Dendritic cell treated with granulocyte-macrophage colony-stimulating factor and Interleukin-4, amounts not matched to agents 40 ng/mL and 50 ng/mL, for 4 days (primary cell): Measurements from ENCODE around the gene C3.

Source experiments
- H3K27ac Mint-ChIP-seq: one replicate; pipeline ENCODE4 v1.8.0; 2022; ENCODE audit warnings: mild to moderate bottlenecking, mixed read lengths
- H3K27me3 Mint-ChIP-seq: one replicate; pipeline ENCODE4 v1.8.0; 2022; ENCODE audit warnings: mild to moderate bottlenecking, mixed read lengths
- H3K36me3 Mint-ChIP-seq: one replicate; pipeline ENCODE4 v1.8.0; 2022; ENCODE audit warnings: low read depth, mixed read lengths
- H3K4me1 Mint-ChIP-seq: one replicate; pipeline ENCODE4 v1.8.0; 2022; ENCODE audit warnings: low read depth, mixed read lengths
- H3K4me3 Mint-ChIP-seq: one replicate; pipeline ENCODE4 v1.8.0; 2022; ENCODE audit warnings: mild to moderate bottlenecking, moderate library complexity, mixed read lengths
- H3K9me3 Mint-ChIP-seq: one replicate; pipeline ENCODE4 v1.8.0; 2022; ENCODE audit warnings: mixed read lengths
- intact Hi-C: fragments of 100-400 bp; cut with micrococcal nuclease; formaldehyde crosslinking; loops from one replicate; pipeline ENCODE4 v1.15.0; 2022

The C3 gene

DNA sequence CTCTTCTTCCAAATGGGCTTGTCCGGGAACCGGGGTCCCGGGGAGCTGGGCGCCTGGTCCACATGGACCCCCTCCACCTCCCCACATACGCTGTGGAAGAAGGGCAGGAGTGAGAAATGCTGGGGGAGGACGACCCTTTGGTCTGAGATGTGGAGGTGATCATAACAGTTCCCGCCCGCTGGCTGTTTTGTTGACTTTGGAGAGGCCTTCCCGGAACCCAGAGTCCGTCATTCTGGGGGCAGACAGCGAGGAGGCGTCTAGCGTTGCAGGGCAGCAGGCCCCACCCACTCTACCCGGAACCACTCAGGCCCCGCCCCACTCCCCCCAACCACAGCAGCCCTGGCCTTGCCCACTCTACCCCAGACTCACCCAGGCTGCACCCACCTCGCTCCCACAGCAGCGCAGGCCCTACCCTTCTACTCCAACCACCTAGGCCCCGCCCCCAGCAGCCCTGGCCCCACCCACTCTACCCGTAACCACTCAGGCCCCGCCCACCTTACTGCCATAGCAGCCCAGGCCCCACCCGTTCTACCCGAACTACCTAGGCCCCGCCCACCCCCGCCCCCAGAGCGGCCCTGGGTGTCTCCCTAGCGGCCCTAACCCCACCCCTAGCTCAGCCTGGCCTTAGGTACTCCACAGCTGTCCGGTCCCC, 9.8 kb upstream of the C3 start:
- Mint-ChIP-seq H3K4me3 (no peak overlapping the region), H3K27me3 (peaks cover 4% of the 10 kb centered on the region), H3K27ac (peak overlapping the region; percentile 52), H3K9me3 (no peaks in the 10 kb centered on the region), H3K4me1 (peaks cover 37% of the 10 kb centered on the region), H3K36me3 (peaks cover 61% of the 10 kb centered on the region)
- intact Hi-C loops: no loop called here

DNA sequence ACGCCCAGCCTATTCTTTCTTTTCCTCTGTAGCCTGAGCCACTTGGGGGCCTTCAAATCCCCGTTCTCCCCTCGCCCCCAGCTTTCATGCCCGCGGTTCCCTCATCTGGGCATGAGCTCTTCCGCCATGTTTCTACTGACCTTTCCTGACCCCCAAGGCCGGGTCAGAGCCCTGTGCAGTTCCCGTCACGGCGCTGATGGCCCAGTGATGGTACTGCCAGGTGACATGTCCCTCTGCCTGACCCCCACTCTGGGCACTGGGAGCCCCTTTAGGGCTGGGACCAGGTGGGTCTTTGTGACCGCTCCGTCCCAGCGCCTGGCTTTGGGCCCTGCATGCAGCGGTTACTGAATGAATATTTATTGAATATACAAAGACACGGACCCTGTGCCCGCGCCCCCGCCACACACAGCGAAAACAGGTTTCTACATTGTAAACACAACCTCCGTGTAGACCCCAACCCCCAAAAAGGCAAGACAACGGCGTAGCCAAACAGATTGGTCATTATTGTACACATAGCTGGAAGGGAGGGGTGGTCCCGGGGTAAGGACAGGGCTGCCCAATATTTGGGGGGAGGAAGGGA, 9.2 kb upstream of the C3 start:
- Mint-ChIP-seq H3K4me3 (no peak overlapping the region), H3K36me3 (peaks cover 55% of the 10 kb centered on the region)
- intact Hi-C loops: loop anchor here (10.0 kb wide), 1 partner anchor 55 kb away; the partner anchor contains the start of gene TNFSF14

DNA sequence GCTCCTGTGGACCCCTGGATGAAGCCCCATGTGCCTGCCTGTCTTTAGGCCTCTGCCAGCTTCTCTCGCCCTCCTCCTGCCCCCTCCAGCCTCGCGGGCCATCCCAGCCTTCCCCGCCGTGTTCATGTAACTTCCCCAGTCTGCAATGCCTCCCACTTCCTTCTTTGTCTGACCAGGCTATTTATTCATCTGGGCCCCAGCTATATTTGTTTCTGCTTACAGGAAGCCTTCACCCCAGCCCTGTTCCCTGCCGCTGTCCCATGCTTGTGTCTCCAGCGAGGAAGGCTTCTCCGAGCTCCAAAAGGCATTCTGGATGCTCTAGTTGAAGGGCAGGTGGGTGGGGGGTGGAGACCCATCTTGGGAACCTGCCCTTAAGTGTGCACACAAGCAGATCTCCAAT, 7.9 kb upstream of the C3 start:
- intact Hi-C loops: loop anchor here (10.0 kb wide), 1 partner anchor 54 kb away; the partner anchor contains the start of gene TNFSF14
- Mint-ChIP-seq H3K27me3 (peaks cover 7% of the 10 kb centered on the region), H3K4me3 (peak overlapping the region; percentile 46), H3K9me3 (no peaks in the 10 kb centered on the region), H3K27ac (peak overlapping the region; percentile 80), H3K36me3 (peaks cover 41% of the 10 kb centered on the region), H3K4me1 (peaks cover 56% of the 10 kb centered on the region)

More for the DNA sequence above, 9.2 kb upstream of the C3 start:
- Mint-ChIP-seq H3K9me3 (no peaks in the 10 kb centered on the region), H3K27me3 (peaks cover 5% of the 10 kb centered on the region), H3K4me1 (peaks cover 43% of the 10 kb centered on the region), H3K27ac (peak overlapping the region; percentile 52)

DNA sequence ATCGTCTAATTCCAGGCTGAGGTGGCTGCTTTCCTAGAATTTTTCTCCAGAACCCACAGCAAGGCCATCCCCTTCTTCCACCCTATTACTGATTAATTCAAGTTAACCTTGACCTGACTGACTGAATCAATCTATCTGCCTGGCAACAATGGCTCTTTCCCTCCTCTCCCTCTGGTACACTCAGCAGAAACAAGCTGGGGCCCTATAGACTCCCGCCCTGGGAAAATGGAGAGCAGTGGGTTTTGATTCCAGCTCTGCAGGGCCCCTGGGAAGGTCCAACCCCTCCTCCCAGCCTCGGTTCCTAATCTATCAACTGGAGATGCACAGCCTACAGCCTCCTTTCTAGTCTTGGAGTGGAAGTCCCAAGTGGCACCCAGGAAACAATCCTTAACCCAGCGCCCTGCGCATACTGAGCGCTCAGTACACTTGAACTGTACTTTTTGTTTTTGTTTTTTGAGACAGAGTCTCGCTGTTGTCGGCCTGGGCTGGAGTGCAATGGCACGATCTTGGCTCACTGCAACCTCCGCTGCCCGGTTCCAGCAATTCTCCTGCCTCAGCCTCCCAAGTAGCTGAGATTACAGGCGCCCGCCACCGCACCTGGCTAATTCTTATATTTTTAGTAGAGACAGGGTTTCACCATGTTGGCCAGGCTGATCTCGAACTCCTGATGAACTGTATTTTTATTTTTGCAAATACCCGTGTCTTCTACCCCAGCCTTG, 5.2 kb upstream of the C3 start:
- no peaks in the 10 kb centered on the region for H3K9me3 Mint-ChIP-seq
- no peak overlapping the region for H3K4me3 Mint-ChIP-seq
- H3K27ac Mint-ChIP-seq: peak overlapping the region; percentile 32
- intact Hi-C loops: loop anchor here (10.0 kb wide), 1 partner anchor 51 kb away; the partner anchor contains the start of gene TNFSF14
- peaks cover 69% of the 10 kb centered on the region for H3K4me1 Mint-ChIP-seq
- peaks cover 9% of the 10 kb centered on the region for H3K27me3 Mint-ChIP-seq
- peaks cover 15% of the 10 kb centered on the region for H3K36me3 Mint-ChIP-seq

DNA sequence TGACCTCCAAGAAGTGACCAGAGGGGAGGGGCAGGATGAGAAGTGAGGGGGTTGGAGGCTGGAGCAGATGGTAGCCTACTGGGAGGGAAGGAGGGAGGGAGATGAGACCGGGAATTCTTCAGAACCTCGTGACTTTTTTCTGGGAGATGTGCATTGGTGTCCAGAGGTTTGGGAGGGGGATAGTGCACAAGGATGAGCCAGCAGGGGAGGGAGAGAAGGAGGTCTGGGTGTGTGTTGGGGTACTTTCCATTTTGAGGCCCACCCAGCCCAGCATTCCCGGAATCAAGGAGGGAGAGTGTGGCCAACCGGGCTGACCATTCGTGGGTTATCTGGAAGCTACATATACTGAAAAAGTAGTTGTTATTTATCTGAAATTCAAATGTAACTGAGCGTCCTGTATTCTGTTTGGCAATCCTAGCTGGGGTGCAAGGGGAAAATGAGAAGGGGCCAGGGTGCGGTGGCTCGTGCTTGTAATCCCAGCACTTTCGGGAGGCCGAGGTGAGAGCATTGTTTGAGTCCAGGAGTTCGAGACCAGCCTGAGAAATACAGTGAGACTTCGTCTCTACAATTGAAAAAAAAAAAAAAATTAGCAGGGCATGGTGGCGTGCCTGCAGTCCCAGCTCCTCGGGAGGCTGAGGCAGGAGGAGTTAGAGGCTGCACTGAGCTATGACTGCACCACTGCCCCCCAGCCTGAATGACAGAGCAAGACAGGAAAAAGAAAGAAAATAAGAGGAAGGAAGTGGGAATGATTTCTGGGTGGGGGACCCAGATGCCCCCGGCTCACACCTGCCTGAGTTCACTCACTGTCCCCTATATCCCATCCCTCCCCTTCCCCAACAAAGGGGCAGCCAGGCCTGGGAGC, 4.4 kb upstream of the C3 start:
- peak overlapping the region; percentile 54 for H3K27ac Mint-ChIP-seq

DNA sequence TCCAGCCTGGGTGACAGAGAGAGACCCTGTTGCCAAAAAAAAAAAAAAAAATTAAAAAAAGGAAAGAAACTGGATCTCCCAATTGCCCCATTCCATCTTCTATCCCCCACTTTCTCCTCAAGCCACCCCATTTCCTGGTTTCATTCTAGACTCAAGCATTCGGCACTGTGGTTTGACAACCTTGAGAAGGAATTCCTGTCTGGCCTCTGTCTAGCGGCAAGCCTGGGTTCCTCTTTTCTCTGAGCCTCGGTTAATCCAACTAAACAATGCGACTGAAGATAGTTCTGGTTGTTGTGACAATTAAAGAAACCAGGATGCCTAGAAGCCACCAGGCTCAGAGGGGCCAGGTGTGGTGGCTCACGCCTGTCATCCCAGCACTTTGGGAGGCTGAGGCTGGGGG, 3.3 kb upstream of the C3 start:
- Mint-ChIP-seq H3K4me3 (no peak overlapping the region), H3K4me1 (peaks cover 72% of the 10 kb centered on the region), H3K9me3 (no peaks in the 10 kb centered on the region), H3K27me3 (peaks cover 9% of the 10 kb centered on the region), H3K36me3 (no peaks in the 10 kb centered on the region), H3K27ac (peak overlapping the region; percentile 54)
- intact Hi-C loops: loop anchor here (10.0 kb wide), 1 partner anchor 49 kb away; the partner anchor contains the start of gene TNFSF14

More for the DNA sequence above, 4.4 kb upstream of the C3 start:
- Mint-ChIP-seq H3K4me1 (peaks cover 72% of the 10 kb centered on the region), H3K9me3 (no peaks in the 10 kb centered on the region), H3K4me3 (no peak overlapping the region), H3K27me3 (peaks cover 9% of the 10 kb centered on the region), H3K36me3 (peaks cover 7% of the 10 kb centered on the region)
- intact Hi-C loops: loop anchor here (10.0 kb wide), 1 partner anchor 50 kb away; the partner anchor contains the start of gene TNFSF14

DNA sequence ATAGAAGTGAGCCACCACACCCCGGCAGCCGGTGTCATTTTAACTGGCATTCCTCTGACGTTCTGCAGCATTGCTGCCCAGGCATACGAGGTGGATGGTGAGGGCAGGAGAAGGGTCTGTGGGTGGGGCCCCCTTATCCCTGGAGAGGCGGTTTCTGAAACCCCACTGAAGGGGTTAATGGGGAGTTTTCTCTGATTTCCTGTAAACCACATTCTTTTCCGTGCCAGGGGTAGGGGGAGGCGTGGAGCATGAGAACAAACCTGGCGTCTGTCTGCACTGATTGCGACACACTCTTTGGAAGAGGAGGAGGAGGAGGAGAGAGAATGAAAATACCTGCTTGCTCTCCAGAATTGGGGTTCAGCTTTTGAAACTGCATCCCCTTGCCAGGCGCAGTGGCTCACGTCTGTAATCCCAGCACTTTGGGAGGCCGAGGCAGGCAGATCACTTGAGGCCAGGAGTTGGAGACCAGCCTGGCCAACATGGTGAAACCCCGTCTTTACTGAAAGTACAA, 2.7 kb upstream of the C3 start:
- H3K4me1 Mint-ChIP-seq: peaks cover 66% of the 10 kb centered on the region
- no peaks in the 10 kb centered on the region for H3K9me3 Mint-ChIP-seq
- H3K36me3 Mint-ChIP-seq: no peaks in the 10 kb centered on the region
- intact Hi-C loops: loop anchor here (10.0 kb wide), 1 partner anchor 48 kb away; the partner anchor contains the start of gene TNFSF14
- H3K27ac Mint-ChIP-seq: peak overlapping the region; percentile 26
- no peak overlapping the region for H3K4me3 Mint-ChIP-seq
- H3K27me3 Mint-ChIP-seq: peaks cover 9% of the 10 kb centered on the region

DNA sequence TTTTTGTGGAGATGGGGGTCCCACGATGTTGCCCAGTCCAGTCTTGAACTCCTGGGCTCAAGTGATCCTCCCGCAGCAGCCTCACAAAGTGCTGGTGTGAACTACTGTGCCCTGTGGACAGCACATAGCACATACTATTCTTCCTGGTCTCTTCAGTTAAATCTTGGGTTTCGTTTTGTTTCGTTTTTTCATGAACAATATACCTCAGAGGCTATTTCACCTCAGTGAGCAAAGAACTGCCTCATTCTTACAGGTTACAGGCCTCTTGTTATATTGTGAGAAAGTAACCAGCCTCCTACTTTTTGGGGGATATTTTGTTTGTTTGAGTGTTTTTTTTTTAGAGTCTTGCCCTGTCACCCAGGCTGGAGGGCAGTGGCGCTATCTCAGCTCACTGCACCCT, 1.3 kb upstream of the C3 start:
- peaks cover 65% of the 10 kb centered on the region for H3K4me1 Mint-ChIP-seq
- no peaks in the 10 kb centered on the region for H3K36me3 Mint-ChIP-seq
- intact Hi-C loops: loop anchor here (10.0 kb wide), 1 partner anchor 47 kb away; the partner anchor contains the start of gene TNFSF14
- no peaks in the 10 kb centered on the region for H3K9me3 Mint-ChIP-seq
- H3K27me3 Mint-ChIP-seq: peaks cover 17% of the 10 kb centered on the region
- no peak overlapping the region for H3K27ac Mint-ChIP-seq
- no peak overlapping the region for H3K4me3 Mint-ChIP-seq

DNA sequence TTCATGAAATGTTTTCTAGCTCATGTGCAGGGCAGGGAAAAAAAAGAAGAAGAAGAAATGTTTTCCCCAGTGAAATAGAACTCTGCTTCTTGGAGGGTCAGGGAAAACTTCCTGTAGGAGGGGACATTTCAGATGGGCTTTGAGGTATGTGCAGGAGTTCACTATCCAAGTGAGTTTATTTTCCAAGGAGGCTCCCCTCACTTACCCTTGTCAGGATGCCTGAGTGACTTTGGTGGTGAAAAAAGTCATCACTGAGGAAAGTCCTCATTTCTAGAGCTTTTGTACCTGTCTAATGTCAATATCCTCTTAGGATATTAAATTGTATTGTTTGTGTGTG, 656 bp upstream of the C3 start:
- Mint-ChIP-seq H3K4me1 (peaks cover 65% of the 10 kb centered on the region), H3K36me3 (no peaks in the 10 kb centered on the region), H3K4me3 (no peak overlapping the region), H3K9me3 (no peaks in the 10 kb centered on the region), H3K27ac (peak overlapping the region; percentile 36), H3K27me3 (peaks cover 23% of the 10 kb centered on the region)
- intact Hi-C loops: loop anchor here (10.0 kb wide), 1 partner anchor 46 kb away; the partner anchor contains the start of gene TNFSF14

DNA sequence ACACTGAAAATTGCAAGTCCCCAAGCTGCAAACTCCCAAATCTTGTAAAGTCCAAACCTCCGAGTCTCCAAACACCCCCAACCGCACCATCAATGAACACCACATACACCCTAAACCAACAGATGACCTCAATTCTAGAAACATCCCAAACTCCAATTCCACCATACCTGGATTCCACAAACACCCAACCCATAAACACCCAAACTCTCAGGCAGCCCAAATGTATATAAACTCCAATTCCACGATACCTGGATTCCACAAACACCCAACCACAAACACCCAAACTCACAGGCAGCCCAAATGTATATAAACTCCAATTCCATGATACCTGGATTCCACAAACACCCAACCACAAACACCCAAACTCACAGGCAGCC, 470 bp downstream of the C3 start:
- H3K9me3 Mint-ChIP-seq: no peaks in the 10 kb centered on the region
- H3K4me1 Mint-ChIP-seq: peaks cover 57% of the 10 kb centered on the region
- intact Hi-C loops: loop anchor here (10.0 kb wide), 2 partner anchors 45 to 85 kb away; partner anchors contain the start of gene TNFSF14

DNA sequence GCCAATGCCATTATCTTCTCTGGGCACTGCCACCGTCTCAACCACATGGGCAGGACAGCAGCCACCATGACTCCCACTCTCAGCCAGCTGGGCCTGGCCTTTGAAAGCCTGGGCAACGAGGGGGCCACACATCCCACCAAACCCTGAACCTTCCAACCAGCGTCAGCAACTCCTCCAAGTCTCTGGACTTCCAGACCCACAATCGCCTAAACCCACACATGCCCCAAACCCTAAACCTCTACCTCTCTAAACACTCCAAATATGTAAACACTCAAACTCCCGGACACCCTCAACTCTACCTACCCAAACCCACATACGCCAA, 949 bp downstream of the C3 start:
- H3K9me3 Mint-ChIP-seq: no peaks in the 10 kb centered on the region
- peaks cover 22% of the 10 kb centered on the region for H3K27me3 Mint-ChIP-seq
- H3K4me1 Mint-ChIP-seq: peaks cover 53% of the 10 kb centered on the region
- intact Hi-C loops: loop anchor here (10.0 kb wide), 1 partner anchor 85 kb away; no protein-coding TSS in a partner anchor
- no peak overlapping the region for H3K4me3 Mint-ChIP-seq
- H3K27ac Mint-ChIP-seq: peak overlapping the region; percentile 3
- no peaks in the 10 kb centered on the region for H3K36me3 Mint-ChIP-seq

More for the DNA sequence above, 470 bp downstream of the C3 start:
- peaks cover 20% of the 10 kb centered on the region for H3K27me3 Mint-ChIP-seq
- peak overlapping the region; percentile 36 for H3K27ac Mint-ChIP-seq
- no peak overlapping the region for H3K4me3 Mint-ChIP-seq
- H3K36me3 Mint-ChIP-seq: no peaks in the 10 kb centered on the region

DNA sequence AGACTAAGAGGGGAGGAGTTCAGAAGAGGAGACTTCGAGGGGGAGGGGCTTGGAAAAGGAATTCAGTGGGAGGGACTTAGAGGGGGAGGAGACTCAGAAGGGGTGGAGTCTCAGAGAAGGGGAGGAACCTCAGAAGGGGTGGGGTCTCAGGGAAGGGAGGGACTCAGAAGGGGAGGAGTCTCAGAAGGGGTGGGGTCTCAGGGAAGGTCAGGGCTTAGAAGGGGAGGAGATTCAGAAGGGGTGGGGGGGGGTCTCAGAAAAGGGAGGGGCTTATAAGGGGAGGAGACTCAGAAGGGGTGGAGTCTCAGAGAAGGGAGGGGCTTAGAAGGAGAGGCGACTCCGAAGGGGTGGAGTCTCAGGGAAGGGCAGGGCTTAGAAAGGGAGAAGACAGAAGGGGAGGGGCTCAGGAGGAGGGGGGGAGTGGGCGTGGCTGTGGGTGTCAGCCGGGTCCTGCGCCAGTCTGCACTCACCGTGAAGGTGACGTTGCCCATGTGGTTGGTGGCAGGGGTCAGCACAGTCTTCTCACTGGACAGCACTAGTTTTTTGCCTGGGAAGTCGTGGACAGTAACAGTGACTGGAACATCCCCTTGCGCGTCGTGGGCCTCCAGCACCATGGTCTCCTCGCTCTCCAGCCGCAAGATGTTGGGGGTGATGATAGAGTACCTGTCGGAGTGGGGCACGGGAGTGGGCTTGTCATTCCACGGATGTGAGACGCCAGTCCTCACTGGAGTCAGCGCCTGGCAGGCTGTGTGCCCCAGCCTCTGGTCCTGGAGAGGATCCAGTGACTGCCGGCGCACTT, 1.5 kb downstream of the C3 start:
- Mint-ChIP-seq H3K4me3 (no peak overlapping the region), H3K27ac (peak overlapping the region; percentile 3), H3K9me3 (no peaks in the 10 kb centered on the region), H3K4me1 (peaks cover 47% of the 10 kb centered on the region), H3K27me3 (peaks cover 26% of the 10 kb centered on the region), H3K36me3 (no peaks in the 10 kb centered on the region)
- intact Hi-C loops: loop anchor here (10.0 kb wide), 1 partner anchor 84 kb away; no protein-coding TSS in a partner anchor
